CD4-positive, CD25-positive, alpha-beta regulatory T cell (primary cell): ENCODE measurements around the gene SMG6. TPM values are rescaled to one million over a fixed set of nuclear protein-coding genes. Genes with fewer than 3 reads are reported as not detected.
A peak's percentile ranks its signal among the peaks of the same experiment; 100 is the strongest.

Source experiments
- ATAC-seq, 2 donors: fragments of 150-1000 bp; cut with Tn5 transposase; one replicate each; pipeline ENCODE4 v1.10.0; 2021; ENCODE audit warnings: low read depth in 2 of 2, moderate number of reproducible peaks in 2 of 2, moderate library complexity in 1 of 2
- DNase-seq, 3 donors: peaks; one replicate each; pipeline versions ENCODE4 v3.0.0 to v3.0.0-alpha.2; 2012 to 2022; ENCODE audit warnings: mixed read lengths in 1 of 3
- H3K27ac ChIP-seq: one replicate; pipeline ENCODE4 v1.7.0; 2013; ENCODE audit warnings: mild to moderate bottlenecking, low read length; ENCODE audit not compliant: insufficient read depth, poor library complexity, severe bottlenecking
- H3K27me3 ChIP-seq: one replicate; pipeline ENCODE4 v1.7.0; 2013; ENCODE audit warnings: low read length; ENCODE audit not compliant: control insufficient read depth, insufficient read depth
- H3K36me3 ChIP-seq: one replicate; pipeline ENCODE4 v1.7.0; 2013; ENCODE audit warnings: mild to moderate bottlenecking, low read length, moderate library complexity; ENCODE audit not compliant: control insufficient read depth, insufficient read depth
- H3K4me1 ChIP-seq: 2 replicates; pipeline ENCODE4 v1.7.0; 2013; ENCODE audit warnings: mild to moderate bottlenecking, low read length; ENCODE audit not compliant: insufficient read depth, control insufficient read depth, poor library complexity, severe bottlenecking
- H3K4me3 ChIP-seq: one replicate; pipeline ENCODE4 v1.7.0; 2013; ENCODE audit warnings: low read depth, mild to moderate bottlenecking, low read length, moderate library complexity
- H3K9me3 ChIP-seq, 2 experiments: 1 replicate in 1 of 2; 2 replicates in 1 of 2; pipeline ENCODE4 v1.7.0; 2013; ENCODE audit warnings: low read length in 2 of 2, mild to moderate bottlenecking in 1 of 2, moderate library complexity in 1 of 2; ENCODE audit not compliant: control insufficient read depth in 2 of 2
- H3K27ac Mint-ChIP-seq, 3 donors: one replicate each; pipeline ENCODE4 v1.8.0; 2020 to 2022; ENCODE audit warnings: mild to moderate bottlenecking in 3 of 3, mixed read lengths in 3 of 3, moderate library complexity in 2 of 3
- H3K27me3 Mint-ChIP-seq: one replicate; pipeline ENCODE4 v1.8.0; 2022; ENCODE audit warnings: mild to moderate bottlenecking, mixed read lengths
- H3K36me3 Mint-ChIP-seq: one replicate; pipeline ENCODE4 v1.8.0; 2020; ENCODE audit warnings: mixed read lengths
- H3K4me1 Mint-ChIP-seq, 4 donors: one replicate each; pipeline ENCODE4 v1.8.0; 2020 to 2022; ENCODE audit warnings: mixed read lengths in 4 of 4, mild to moderate bottlenecking in 1 of 4
- H3K4me3 Mint-ChIP-seq, 4 donors: one replicate each; pipeline ENCODE4 v1.8.0; 2020 to 2022; ENCODE audit warnings: mild to moderate bottlenecking in 4 of 4, mixed read lengths in 4 of 4, moderate library complexity in 3 of 4
- H3K9me3 Mint-ChIP-seq, 7 donors: one replicate each; pipeline ENCODE4 v1.8.0; 2020 to 2022; ENCODE audit warnings: mixed read lengths in 7 of 7, mild to moderate bottlenecking in 3 of 7, moderate library complexity in 2 of 7
- polyA plus RNA-seq, 4 donors: library from polyadenylated mRNA; unstranded; fragments of 300-500 nt; fragmentation: Illumina TruSeq; gene quantifications; one replicate each; pipeline ENCODE4 v1.2.3, GENCODE V29; 2021
- total RNA-seq: library from RNA; stranded (reverse); gene quantifications from one replicate; pipeline ENCODE4 v1.2.3, GENCODE V29; 2022

SMG6 gene
- total and polyA plus RNA-seq, 5 donors from 2014 or later: 3.3 to 42.9 (median 4.9) TPM

DNA sequence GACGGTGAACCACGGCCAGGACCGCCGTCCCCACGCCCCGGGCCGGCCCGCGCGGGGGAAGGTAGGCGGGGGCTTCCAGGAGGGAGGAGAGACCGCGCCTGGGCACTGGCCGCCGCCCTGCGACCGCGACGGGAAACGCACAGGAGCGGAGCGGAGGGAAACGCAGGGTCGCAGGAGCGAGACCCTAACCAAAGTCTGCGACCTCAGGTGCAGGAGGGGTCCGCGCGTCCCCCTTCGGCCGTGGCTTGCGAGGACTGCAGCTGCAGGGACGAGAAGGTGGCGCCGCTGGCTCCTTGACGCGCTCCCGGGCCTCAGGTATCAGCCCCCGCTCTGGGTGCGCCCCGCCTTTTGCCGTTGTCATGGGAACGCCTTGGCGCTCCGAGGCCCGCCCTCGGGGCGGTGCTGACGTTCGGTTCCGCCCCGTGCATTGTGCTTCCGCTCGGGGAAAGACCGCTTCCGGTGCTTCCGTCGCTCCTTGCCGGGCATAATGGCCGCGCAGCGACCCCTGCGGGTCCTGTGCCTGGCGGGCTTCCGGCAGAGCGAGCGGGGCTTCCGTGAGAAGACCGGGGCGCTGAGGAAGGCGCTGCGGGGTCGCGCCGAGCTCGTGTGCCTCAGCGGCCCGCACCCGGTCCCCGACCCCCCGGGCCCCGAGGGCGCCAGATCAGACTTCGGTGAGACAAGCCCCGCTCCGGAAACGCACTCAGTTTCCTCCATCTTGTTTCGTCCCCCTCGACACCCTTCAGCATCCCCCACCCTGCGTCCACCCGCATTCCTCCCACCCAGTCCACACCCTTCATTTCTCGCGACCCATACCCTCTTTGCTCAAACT lies 261.8 kb downstream of the SMG6 start, which contains the start of gene OVCA2:
OVCA2 (plus strand) TSS at position 462 of the 829 bp plus-strand sequence; CDS start at position 488, 26 bp downstream.
- peaks cover 17% of the 10 kb centered on the region for H3K36me3 Mint-ChIP-seq
- H3K27me3 Mint-ChIP-seq: no peaks in the 10 kb centered on the region
- H3K4me3 Mint-ChIP-seq: peak within 1 kb of the TSS; percentile 89 to 94 (median 92)
- peak within 1 kb of the TSS; percentile 87 for H3K27ac ChIP-seq
- no peaks in the 10 kb centered on the region for H3K27me3 ChIP-seq
- H3K4me1 Mint-ChIP-seq: peaks cover 5 to 29% (median 17%) of the 10 kb centered on the region in 4 donors
- no peaks in the 10 kb centered on the region for H3K9me3 ChIP-seq
- H3K36me3 ChIP-seq: peaks cover 16% of the 10 kb centered on the region
- peak; percentile 96 to 97 (median 96) for DNase-seq
- peak within 1 kb of the TSS; percentile 80 for H3K4me3 ChIP-seq
- peaks cover 0 to 2% (median 0%) of the 10 kb centered on the region in 7 donors for H3K9me3 Mint-ChIP-seq
- H3K27ac Mint-ChIP-seq: peak within 1 kb of the TSS; percentile 84 to 93 (median 85)
- peaks cover 18% of the 10 kb centered on the region for H3K4me1 ChIP-seq
- peak; percentile 91 to 94 for ATAC-seq

DNA sequence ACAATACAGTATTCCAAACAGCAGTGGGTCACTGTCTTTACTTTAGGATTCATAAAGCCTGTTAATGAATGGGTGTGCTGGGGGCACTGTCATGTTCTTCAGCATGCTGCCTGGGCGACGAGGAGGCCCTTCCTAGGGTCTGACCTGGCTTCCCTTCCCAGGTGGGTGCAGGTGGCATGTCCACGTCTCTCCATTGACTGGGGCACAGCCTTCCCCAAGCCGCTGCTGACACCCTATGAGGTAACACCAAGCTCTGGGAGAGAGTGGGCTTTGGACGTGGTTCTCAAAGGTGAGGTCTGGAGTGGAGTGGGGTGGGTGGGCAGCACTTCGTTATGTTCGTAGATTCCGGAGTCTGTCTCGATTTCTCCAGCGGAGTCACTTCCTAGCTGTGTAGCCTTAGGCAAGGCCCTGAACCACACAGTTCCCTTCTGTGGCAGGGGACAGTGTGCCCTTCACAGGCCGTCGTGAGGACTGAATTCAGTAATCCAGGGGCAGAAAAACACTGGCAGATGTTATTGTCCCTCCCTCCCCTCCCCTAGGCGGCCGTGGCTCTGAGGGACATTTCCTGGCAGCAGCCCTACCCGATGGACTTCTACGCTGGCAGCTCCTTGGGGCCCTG lies 262.5 kb downstream of the SMG6 start:
- peaks cover 18% of the 10 kb centered on the region for H3K4me1 ChIP-seq
- Mint-ChIP-seq H3K9me3 (peaks cover 0 to 2% (median 0%) of the 10 kb centered on the region in 7 donors), H3K36me3 (peaks cover 20% of the 10 kb centered on the region), H3K27me3 (no peaks in the 10 kb centered on the region), H3K4me1 (peaks cover 5 to 29% (median 17%) of the 10 kb centered on the region in 4 donors), H3K27ac (peak overlapping the region in 2 of 3 donors; percentile 56), H3K4me3 (peak overlapping the region; percentile 32 to 94 (median 74))
- no peaks in the 10 kb centered on the region for H3K27me3 ChIP-seq
- H3K27ac ChIP-seq: peak overlapping the region; percentile 87
- H3K9me3 ChIP-seq: no peaks in the 10 kb centered on the region
- H3K4me3 ChIP-seq: no peak overlapping the region
- H3K36me3 ChIP-seq: peaks cover 24% of the 10 kb centered on the region
- DNase-seq (no peak), ATAC-seq (no peak)

DNA sequence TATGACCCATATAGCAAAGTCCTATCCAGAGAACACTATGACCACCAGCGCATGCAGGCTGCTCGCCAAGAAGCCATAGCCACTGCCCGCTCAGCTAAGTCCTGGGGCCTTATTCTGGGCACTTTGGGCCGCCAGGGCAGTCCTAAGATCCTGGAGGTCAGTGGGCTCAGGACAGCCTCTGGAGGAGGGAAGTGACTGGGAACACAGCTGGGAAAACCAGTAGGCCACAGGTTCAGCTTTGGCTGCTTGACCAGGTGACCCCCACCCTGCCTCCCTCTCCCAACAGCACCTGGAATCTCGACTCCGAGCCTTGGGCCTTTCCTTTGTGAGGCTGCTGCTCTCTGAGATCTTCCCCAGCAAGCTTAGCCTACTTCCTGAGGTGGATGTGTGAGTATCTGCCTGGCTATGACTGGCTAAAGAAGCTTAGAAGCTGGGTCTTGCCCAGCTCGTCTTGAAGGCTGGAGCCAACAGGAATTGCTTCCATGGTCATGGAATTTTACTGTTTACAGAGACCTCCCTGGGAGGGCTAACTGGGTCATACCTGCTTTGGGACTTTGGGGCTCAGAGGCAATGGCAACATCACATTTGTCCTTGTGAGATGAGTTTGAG lies 263.3 kb downstream of the SMG6 start:
- Mint-ChIP-seq H3K36me3 (peaks cover 20% of the 10 kb centered on the region), H3K27ac (peak overlapping the region in 2 of 3 donors; percentile 56 to 74), H3K4me1 (peaks cover 5 to 29% (median 17%) of the 10 kb centered on the region in 4 donors), H3K27me3 (no peaks in the 10 kb centered on the region), H3K4me3 (peak overlapping the region; percentile 32 to 94 (median 74)), H3K9me3 (peaks cover 0 to 2% (median 0%) of the 10 kb centered on the region in 7 donors)
- no peak overlapping the region for H3K4me3 ChIP-seq
- H3K36me3 ChIP-seq: peaks cover 25% of the 10 kb centered on the region
- H3K9me3 ChIP-seq: no peaks in the 10 kb centered on the region
- ATAC-seq (no peak), DNase-seq (no peak)
- H3K27me3 ChIP-seq: no peaks in the 10 kb centered on the region
- H3K27ac ChIP-seq: no peak overlapping the region
- H3K4me1 ChIP-seq: peaks cover 18% of the 10 kb centered on the region

DNA sequence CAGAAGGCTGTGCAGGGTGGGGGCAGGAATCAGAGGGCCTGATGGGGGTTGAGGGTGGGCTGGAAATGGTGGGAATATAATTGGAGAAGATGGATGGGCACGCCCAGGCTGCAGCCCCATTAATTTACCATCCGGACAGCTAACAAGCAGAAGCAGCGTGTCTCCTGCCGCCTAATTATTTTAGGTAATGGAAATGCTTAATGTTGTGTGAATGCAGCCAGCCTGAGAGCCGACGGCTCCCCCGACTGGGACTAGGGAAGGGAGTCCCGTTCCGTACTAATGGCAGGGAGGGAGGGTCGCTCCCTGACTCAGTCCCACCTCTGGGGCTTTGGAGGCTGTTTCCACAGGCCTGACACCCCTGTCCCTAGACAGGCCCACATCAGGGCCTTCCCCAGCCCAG lies 266.4 kb downstream of the SMG6 start:
- no peak for DNase-seq
- Histone ChIP-seq H3K27me3 (no peaks in the 10 kb centered on the region), H3K9me3 (no peaks in the 10 kb centered on the region), H3K4me1 (peaks cover 11% of the 10 kb centered on the region), H3K36me3 (peaks cover 25% of the 10 kb centered on the region), H3K4me3 (no peak overlapping the region), H3K27ac (no peak overlapping the region)
- Mint-ChIP-seq H3K36me3 (peaks cover 19% of the 10 kb centered on the region), H3K27ac (no peak overlapping the region), H3K4me3 (peak overlapping the region in 1 of 4 donors; percentile 73), H3K9me3 (peaks cover 0 to 2% (median 0%) of the 10 kb centered on the region in 7 donors), H3K4me1 (peaks cover 0 to 22% (median 3%) of the 10 kb centered on the region in 4 donors), H3K27me3 (no peaks in the 10 kb centered on the region)
- no peak for ATAC-seq

DNA sequence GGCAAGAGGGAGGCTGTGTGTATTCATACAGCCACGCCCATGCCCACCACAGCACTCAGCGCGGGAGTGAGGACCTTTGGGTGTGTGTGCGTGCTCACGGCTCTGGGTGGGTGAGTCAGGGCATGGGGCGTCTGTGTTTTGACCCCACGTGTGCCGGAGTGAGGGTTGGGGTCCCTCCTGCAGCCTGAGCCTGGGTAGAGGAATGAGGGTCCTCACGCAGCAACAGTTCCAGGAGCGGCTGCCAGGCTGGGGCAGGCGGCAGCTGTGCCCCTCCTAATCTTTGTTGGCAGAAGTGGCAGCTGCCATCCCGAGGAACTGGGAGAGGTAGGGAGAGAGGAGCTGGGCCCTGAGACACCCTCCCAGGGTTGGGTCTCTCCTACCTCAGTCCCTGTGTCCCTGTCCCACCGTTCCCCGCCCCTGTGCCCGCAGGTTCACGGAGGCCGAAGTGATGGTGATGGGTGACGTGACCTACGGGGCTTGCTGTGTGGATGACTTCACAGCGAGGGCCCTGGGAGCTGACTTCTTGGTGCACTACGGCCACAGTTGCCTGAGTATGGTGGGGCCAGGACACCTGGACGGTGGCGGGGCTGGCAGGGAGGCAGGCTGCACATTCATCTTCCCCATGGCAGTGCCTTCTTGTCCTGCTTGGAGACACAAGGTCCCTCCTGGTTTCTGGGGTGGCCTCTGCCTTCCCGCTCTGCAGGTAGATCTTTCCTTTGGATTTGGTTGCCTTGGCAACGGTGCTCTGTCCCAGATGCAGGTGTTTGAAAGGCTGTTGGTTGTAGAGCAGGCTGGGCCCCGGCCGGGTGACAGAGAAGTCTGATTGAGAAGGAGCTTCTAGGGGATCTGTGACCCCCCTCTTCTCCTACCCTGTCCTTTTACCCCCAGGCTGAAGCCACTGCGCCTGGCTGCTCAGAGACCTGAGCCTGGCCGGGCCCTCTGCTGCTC lies 267.8 kb downstream of the SMG6 start:
- no peak overlapping the region for H3K4me3 ChIP-seq
- DNase-seq: no peak
- Mint-ChIP-seq H3K4me1 (peaks cover 2 to 24% (median 8%) of the 10 kb centered on the region in 4 donors), H3K9me3 (peaks cover 0 to 2% (median 0%) of the 10 kb centered on the region in 7 donors), H3K4me3 (no peak overlapping the region), H3K27me3 (no peaks in the 10 kb centered on the region), H3K27ac (no peak overlapping the region), H3K36me3 (peaks cover 19% of the 10 kb centered on the region)
- no peaks in the 10 kb centered on the region for H3K27me3 ChIP-seq
- H3K27ac ChIP-seq: no peak overlapping the region
- H3K4me1 ChIP-seq: peaks cover 12% of the 10 kb centered on the region
- H3K9me3 ChIP-seq: no peaks in the 10 kb centered on the region
- no peak for ATAC-seq
- H3K36me3 ChIP-seq: peaks cover 25% of the 10 kb centered on the region

DNA sequence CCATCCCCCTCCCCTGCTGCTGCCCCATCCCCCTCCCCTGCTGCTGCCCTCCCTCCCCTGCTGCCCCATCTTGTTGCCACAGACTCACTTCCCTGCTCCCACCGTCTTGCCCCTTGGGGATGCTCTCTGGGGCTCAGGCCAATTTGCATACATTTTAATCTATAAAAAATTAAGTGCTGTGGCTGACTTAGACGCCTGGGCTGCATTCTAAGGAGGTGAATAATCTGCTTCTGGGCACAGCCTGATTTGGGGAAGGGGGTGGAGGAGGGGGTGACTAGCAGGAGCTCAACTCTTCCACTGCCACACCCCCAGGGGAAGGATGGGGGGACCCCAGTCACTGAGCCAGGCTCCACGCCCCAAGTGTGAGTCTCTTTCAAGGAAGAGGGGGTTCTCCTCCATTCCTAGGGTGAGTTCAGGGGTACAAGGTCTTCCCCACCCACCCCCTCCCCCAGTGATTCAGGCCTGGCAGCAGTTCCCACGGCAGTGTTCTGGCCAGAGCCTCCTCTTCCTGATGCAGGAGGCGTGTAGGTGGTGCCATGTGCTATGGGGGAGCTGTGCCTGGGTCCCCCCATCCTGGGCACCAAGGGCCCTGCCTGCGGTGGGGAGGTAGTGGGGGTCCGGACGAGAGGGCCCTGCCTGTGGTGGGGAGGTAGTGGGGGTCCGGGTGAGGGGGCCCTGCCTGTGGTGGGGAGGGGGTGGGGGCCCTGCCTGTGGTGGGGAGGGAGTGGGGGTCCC lies 268.6 kb downstream of the SMG6 start:
- ATAC-seq: no peak
- H3K4me1 Mint-ChIP-seq: peaks cover 8 to 27% (median 13%) of the 10 kb centered on the region in 4 donors

More for the DNA sequence above, 268.6 kb downstream of the SMG6 start:
- no peaks in the 10 kb centered on the region for H3K9me3 Mint-ChIP-seq
- Histone ChIP-seq H3K36me3 (peaks cover 25% of the 10 kb centered on the region), H3K4me1 (peaks cover 17% of the 10 kb centered on the region), H3K9me3 (no peaks in the 10 kb centered on the region), H3K4me3 (no peak overlapping the region), H3K27ac (no peak overlapping the region), H3K27me3 (no peaks in the 10 kb centered on the region)
- H3K4me3 Mint-ChIP-seq: peak overlapping the region in 1 of 4 donors; percentile 86
- DNase-seq: no peak
- no peaks in the 10 kb centered on the region for H3K27me3 Mint-ChIP-seq
- H3K27ac Mint-ChIP-seq: no peak overlapping the region
- H3K36me3 Mint-ChIP-seq: peaks cover 19% of the 10 kb centered on the region
